Hepatocyte (in vitro differentiated cells): Measurements from ENCODE around the gene ARHGDIB. TPM values are rescaled to one million over a fixed set of nuclear protein-coding genes. Genes with fewer than 3 reads are reported as not detected.

ENCODE experiments used
- DNase-seq: peaks from one replicate; pipeline ENCODE4 v3.0.0-alpha.2; 2016; ENCODE audit warnings: low spot score
- H2AFZ ChIP-seq: fragments of 200-600 bp; sonication (generic); 2 replicates; pipeline ENCODE4 v1.6.0; 2016; ENCODE audit warnings: antibody characterized with exemption, mild to moderate bottlenecking
- H3K27ac ChIP-seq: fragments of 200-600 bp; sonication (generic); 2 replicates; pipeline ENCODE4 v1.5.1; 2016; ENCODE audit warnings: mild to moderate bottlenecking
- H3K27me3 ChIP-seq: fragments of 200-600 bp; sonication (generic); 2 replicates; pipeline ENCODE4 v1.6.1; 2016
- H3K36me3 ChIP-seq: fragments of 200-600 bp; sonication (generic); replicated peaks from 2 replicates; pipeline ENCODE4 v1.5.1; 2016; ENCODE audit warnings: low read depth; ENCODE audit not compliant: insufficient read depth
- H3K4me1 ChIP-seq: fragments of 200-600 bp; sonication (generic); 2 replicates; pipeline ENCODE4 v1.5.1; 2016; ENCODE audit warnings: mild to moderate bottlenecking, moderate library complexity; ENCODE audit not compliant: insufficient read depth
- H3K4me2 ChIP-seq: fragments of 200-600 bp; sonication (generic); 2 replicates; pipeline ENCODE4 v1.6.0; 2016
- H3K4me3 ChIP-seq: fragments of 200-600 bp; sonication (generic); 2 replicates; pipeline ENCODE4 v1.5.1; 2016; ENCODE audit warnings: mild to moderate bottlenecking
- H3K79me2 ChIP-seq: fragments of 200-600 bp; sonication (generic); 2 replicates; pipeline ENCODE4 v1.6.0; 2017; ENCODE audit warnings: mild to moderate bottlenecking
- H3K9me2 ChIP-seq: fragments of 200-600 bp; sonication (generic); replicated peaks from 2 replicates; pipeline ENCODE4 v1.6.0; 2017; ENCODE audit warnings: mild to moderate bottlenecking; ENCODE audit not compliant: insufficient read depth
- H3K9me3 ChIP-seq: fragments of 200-600 bp; sonication (generic); 2 replicates; pipeline ENCODE4 v1.5.1; 2016; ENCODE audit warnings: low read depth, mild to moderate bottlenecking
- H4K20me1 ChIP-seq: fragments of 200-600 bp; sonication (generic); 2 replicates; pipeline ENCODE4 v1.6.0; 2016; ENCODE audit warnings: mild to moderate bottlenecking; ENCODE audit not compliant: insufficient read depth, poor library complexity, severe bottlenecking
- EZH2 ChIP-seq: fragments of 200-600 bp; sonication (generic); IDR thresholded peaks from 2 replicates; pipeline ENCODE4 v1.6.1; 2016; ENCODE audit warnings: antibody characterized with exemption, mild to moderate bottlenecking, borderline replicate concordance
- EZH2phosphoT487 ChIP-seq: fragments of 200-600 bp; sonication (generic); IDR thresholded peaks from one replicate; pipeline ENCODE4 v1.6.1; 2018; ENCODE audit warnings: antibody characterized with exemption, mild to moderate bottlenecking, low read depth, moderate library complexity; ENCODE audit not compliant: unreplicated experiment, severe bottlenecking
- WGBS: methylation state at CpG from one replicate; pipeline ENCODE4 v1.1.6; 2016; ENCODE audit warnings: low lambda C conversion rate; ENCODE audit errors: missing lambda C conversion rate; 5-methylcytosine and 5-hydroxymethylcytosine counted together
- polyA plus RNA-seq: library from polyadenylated mRNA; unstranded; fragments of >200 nt; fragmentation: Nextera tagmentation; extraction: Ambion mirVana; gene quantifications from 2 replicates; pipeline ENCODE4 v1.2.1, GENCODE V29; 2016
- total RNA-seq: library from RNA; depleted of rRNA; stranded (reverse); fragments of >200 nt; gene quantifications from 2 replicates; pipeline ENCODE4 v1.2.3, GENCODE V29; 2014
- TF ChIP-seq, protein P1 (sequence below): fragments of 200-600 bp; sonication (generic); IDR thresholded peaks from 2 replicates; pipeline ENCODE4 v1.5.1; 2016; ENCODE audit warnings: antibody characterized with exemption, mild to moderate bottlenecking; ENCODE audit not compliant: poor library complexity

ARHGDIB gene
- total and polyA plus RNA-seq, 2 experiments from 2014 or later, result 13.3 to 14.2 TPM

DNA sequence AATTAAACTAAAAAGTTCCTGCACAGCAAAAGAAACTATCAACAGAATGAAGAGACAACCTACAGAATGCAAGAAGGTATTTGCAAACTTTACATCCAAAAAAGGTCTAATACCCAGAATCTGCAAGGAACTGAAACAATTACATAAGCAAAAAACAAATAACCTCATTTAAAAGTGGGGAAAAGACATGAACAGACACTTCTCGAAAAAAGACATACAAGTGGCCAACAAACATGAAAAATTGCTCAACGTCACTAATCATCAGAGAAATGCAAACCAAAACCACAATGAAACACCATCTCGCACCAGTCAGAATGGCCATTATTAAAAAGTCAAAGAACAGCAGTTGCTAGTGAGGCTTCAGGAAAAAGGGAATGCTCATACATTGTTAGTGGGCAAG is 26.6 kb upstream of the ARHGDIB start:
- H3K4me2 ChIP-seq, result no peak overlapping the region
- no peaks in the 10 kb centered on the region for H4K20me1 ChIP-seq
- no peaks in the 10 kb centered on the region for H3K36me3 ChIP-seq
- no peaks in the 10 kb centered on the region for H3K9me3 ChIP-seq
- no peak overlapping the region for H3K4me3 ChIP-seq
- WGBS, result 98% methylated on average over 3 of the region's 3 CpGs
- H3K9me2 ChIP-seq, result no peaks in the 10 kb centered on the region
- no peak overlapping the region for H2AFZ ChIP-seq
- TF ChIP-seq EZH2phosphoT487 (no peak), EZH2 (no peak)
- TF ChIP-seq, protein P1, sequence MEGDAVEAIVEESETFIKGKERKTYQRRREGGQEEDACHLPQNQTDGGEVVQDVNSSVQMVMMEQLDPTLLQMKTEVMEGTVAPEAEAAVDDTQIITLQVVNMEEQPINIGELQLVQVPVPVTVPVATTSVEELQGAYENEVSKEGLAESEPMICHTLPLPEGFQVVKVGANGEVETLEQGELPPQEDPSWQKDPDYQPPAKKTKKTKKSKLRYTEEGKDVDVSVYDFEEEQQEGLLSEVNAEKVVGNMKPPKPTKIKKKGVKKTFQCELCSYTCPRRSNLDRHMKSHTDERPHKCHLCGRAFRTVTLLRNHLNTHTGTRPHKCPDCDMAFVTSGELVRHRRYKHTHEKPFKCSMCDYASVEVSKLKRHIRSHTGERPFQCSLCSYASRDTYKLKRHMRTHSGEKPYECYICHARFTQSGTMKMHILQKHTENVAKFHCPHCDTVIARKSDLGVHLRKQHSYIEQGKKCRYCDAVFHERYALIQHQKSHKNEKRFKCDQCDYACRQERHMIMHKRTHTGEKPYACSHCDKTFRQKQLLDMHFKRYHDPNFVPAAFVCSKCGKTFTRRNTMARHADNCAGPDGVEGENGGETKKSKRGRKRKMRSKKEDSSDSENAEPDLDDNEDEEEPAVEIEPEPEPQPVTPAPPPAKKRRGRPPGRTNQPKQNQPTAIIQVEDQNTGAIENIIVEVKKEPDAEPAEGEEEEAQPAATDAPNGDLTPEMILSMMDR, result no peak
- H3K79me2 ChIP-seq, result no peaks in the 10 kb centered on the region
- DNase-seq, result no peak
- H3K27me3 ChIP-seq, result no peaks in the 10 kb centered on the region
- H3K27ac ChIP-seq, result no peak overlapping the region
- no peaks in the 10 kb centered on the region for H3K4me1 ChIP-seq

DNA sequence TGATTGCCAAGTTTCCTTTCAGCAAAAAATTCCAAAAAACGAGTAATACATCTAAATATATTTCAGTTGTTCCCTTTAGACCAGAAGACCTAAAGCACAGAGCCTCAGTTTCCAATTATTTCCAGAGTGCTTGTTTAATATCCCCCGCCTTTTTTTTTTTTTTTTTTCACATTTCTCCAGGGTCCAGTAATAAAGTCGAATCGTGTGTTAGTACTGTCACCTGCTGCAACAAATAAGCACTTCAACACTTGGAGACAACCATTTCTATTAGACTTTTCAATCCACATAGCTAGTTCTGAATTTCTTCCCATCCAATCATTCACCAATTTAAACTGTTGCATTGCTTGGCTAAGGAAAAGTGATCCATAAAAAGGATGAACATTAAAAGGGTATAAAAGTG is 25.0 kb upstream of the ARHGDIB start:
- Histone ChIP-seq H3K27ac (no peak overlapping the region), H3K4me3 (no peak overlapping the region), H3K4me1 (no peaks in the 10 kb centered on the region), H3K9me2 (no peaks in the 10 kb centered on the region), H3K79me2 (no peaks in the 10 kb centered on the region), H3K36me3 (no peaks in the 10 kb centered on the region), H3K4me2 (no peak overlapping the region), H3K27me3 (no peaks in the 10 kb centered on the region), H4K20me1 (no peaks in the 10 kb centered on the region), H2AFZ (no peak overlapping the region), H3K9me3 (no peaks in the 10 kb centered on the region)
- no peak for DNase-seq
- 81% methylated on average over 4 of the region's 4 CpGs for WGBS
- TF ChIP-seq, protein P1, result no peak
- TF ChIP-seq EZH2phosphoT487, result no peak

DNA sequence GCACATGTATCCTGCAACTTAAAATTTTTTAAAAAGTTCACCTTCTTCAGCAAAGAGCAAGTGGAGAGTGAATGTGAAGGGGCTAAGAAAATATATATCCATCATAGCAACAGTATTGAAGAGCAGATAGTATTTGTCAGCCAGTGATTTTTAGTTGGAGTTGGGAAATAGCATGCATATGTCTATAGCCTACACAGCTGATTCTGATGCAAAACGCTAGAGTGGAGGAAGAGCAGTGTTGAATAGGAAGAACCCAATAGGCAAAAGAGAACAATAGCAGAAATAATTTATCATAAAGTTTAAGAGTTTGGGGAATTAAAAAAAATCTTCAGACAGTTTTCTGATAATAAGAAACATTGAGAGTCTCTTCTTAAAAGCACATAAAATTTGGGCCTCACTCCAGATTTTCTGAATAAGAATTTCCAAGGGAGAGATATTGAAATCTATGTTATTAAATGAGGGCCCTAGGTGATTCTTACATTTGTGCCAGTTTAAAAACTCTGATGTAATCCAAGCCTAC is 23.4 kb upstream of the ARHGDIB start:
- Histone ChIP-seq H3K27me3 (no peaks in the 10 kb centered on the region), H3K4me2 (no peak overlapping the region), H3K9me3 (no peaks in the 10 kb centered on the region), H3K4me3 (no peak overlapping the region), H2AFZ (no peak overlapping the region), H3K79me2 (no peaks in the 10 kb centered on the region), H4K20me1 (no peaks in the 10 kb centered on the region), H3K27ac (no peak overlapping the region), H3K9me2 (no peaks in the 10 kb centered on the region), H3K4me1 (no peaks in the 10 kb centered on the region), H3K36me3 (no peaks in the 10 kb centered on the region)
- TF ChIP-seq EZH2phosphoT487, result no peak
- TF ChIP-seq, protein P1, result no peak
- no peak for TF ChIP-seq EZH2
- no peak for DNase-seq
- WGBS, result 91% methylated on average over 1 of the region's 1 CpG

DNA sequence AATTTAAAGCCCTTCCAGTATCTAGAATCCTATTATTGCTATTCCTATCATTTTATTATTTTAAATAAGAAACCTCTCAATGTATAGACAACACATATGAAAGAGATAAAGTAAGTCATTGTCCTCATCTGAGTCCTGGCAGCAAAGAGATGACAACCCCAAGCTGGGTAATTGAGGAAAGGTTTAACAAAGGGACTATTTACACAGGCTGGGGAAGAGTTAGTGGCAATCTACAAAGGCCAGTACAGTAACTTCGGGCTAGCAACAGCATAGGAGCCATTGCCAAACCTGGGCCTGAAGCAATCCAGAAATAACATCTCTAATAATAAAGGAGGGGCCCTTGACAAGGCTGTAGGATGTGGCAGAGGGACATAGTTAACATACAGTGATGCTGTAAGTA is 22.6 kb upstream of the ARHGDIB start:
- Histone ChIP-seq H3K4me2 (no peak overlapping the region), H4K20me1 (no peaks in the 10 kb centered on the region), H3K27ac (no peak overlapping the region), H3K4me3 (no peak overlapping the region), H3K27me3 (no peaks in the 10 kb centered on the region), H3K9me3 (no peaks in the 10 kb centered on the region), H3K79me2 (no peaks in the 10 kb centered on the region), H3K9me2 (no peaks in the 10 kb centered on the region), H2AFZ (no peak overlapping the region), H3K4me1 (no peaks in the 10 kb centered on the region), H3K36me3 (no peaks in the 10 kb centered on the region)
- no peak for DNase-seq
- WGBS, result 81% methylated on average over 1 of the region's 1 CpG
- TF ChIP-seq, protein P1, result no peak
- TF ChIP-seq EZH2phosphoT487 (no peak), EZH2 (no peak)
